ENCODE measurements around the gene ALOX5. TPM values are rescaled to one million over a fixed set of nuclear protein-coding genes. Genes with fewer than 3 reads are reported as not detected.

ALOX5 gene
- total and polyA plus RNA-seq, 5 experiments from 2014 or later, result 0.29 to 12.7 (median 1.8) TPM

GRCh38 chr10:45422207-45422865 lies 48.3 kb downstream of the ALOX5 start:
- peak overlapping the region; percentile 86 to 99 (median 98) for H3K27ac Mint-ChIP-seq
- H3K9me3 Mint-ChIP-seq, result no peaks in the 10 kb centered on the region
- peak overlapping the region in 6 of 10 donors; percentile 2 to 38 (median 20) for H3K4me3 Mint-ChIP-seq
- no peaks in the 10 kb centered on the region for H3K27me3 Mint-ChIP-seq
- peaks cover 44 to 82% (median 72%) of the 10 kb centered on the region in 4 donors for H3K4me1 Mint-ChIP-seq
- ATAC-seq, result peak in 1 of 2 donors; percentile 24
- POLR2A ChIA-PET, result interaction anchor here (3.5 to 4.7 kb wide), 2 partner anchors 8 to 12 kb away, joined by 20 to 38 read pairs; no protein-coding TSS in a partner anchor
- H3K36me3 Mint-ChIP-seq, result no peaks in the 10 kb centered on the region
- DNase-seq, result peak in 2 of 10 donors; percentile 21 to 33

GRCh38 chr10:45422866-45423659 lies 49.0 kb downstream of the ALOX5 start:
- ATAC-seq (no peak), DNase-seq (no peak)
- H3K27me3 Mint-ChIP-seq, result no peaks in the 10 kb centered on the region
- H3K4me1 Mint-ChIP-seq, result peaks cover 42 to 77% (median 67%) of the 10 kb centered on the region in 4 donors
- H3K4me3 Mint-ChIP-seq, result peak overlapping the region in 2 of 10 donors; percentile 13 to 36
- H3K27ac Mint-ChIP-seq, result peak overlapping the region; percentile 8 to 99 (median 96)
- no peaks in the 10 kb centered on the region for H3K9me3 Mint-ChIP-seq
- POLR2A ChIA-PET, result interaction anchor here (0.8 to 4.7 kb wide), 2 partner anchors 10 to 11 kb away, joined by 3 to 38 read pairs; no protein-coding TSS in a partner anchor
- H3K36me3 Mint-ChIP-seq, result no peaks in the 10 kb centered on the region

- Mint-ChIP-seq H3K27me3 (no peaks in the 10 kb centered on the region), H3K4me1 (peaks cover 34 to 67% (median 61%) of the 10 kb centered on the region in 4 donors), H3K27ac (peak overlapping the region in 7 of 10 donors; percentile 41 to 96 (median 69)), H3K9me3 (no peaks in the 10 kb centered on the region), H3K36me3 (no peaks in the 10 kb centered on the region), H3K4me3 (no peak overlapping the region)
- POLR2A ChIA-PET, result interaction anchor here (0.8 kb wide), 1 partner anchor 9 kb away, joined by 3 read pairs; no protein-coding TSS in a partner anchor
- ATAC-seq (no peak), DNase-seq (no peak)
These were observed 50.0 kb downstream of the ALOX5 start for GRCh38 chr10:45423976-45424499.

GRCh38 chr10:45424668-45425404 lies 50.8 kb downstream of the ALOX5 start:
- no peaks in the 10 kb centered on the region for H3K36me3 Mint-ChIP-seq
- H3K4me3 Mint-ChIP-seq, result no peak overlapping the region
- POLR2A ChIA-PET, result interaction anchor here (0.7 kb wide), 1 partner anchor 10 kb away, joined by 4 read pairs; no protein-coding TSS in a partner anchor
- H3K4me1 Mint-ChIP-seq, result peaks cover 27 to 59% (median 53%) of the 10 kb centered on the region in 4 donors
- no peaks in the 10 kb centered on the region for H3K9me3 Mint-ChIP-seq
- H3K27ac Mint-ChIP-seq, result peak overlapping the region in 3 of 10 donors; percentile 15 to 32 (median 22)
- DNase-seq (no peak), ATAC-seq (no peak)
- H3K27me3 Mint-ChIP-seq, result no peaks in the 10 kb centered on the region

GRCh38 chr10:45425621-45426563 lies 51.9 kb downstream of the ALOX5 start:
- peaks cover 22 to 48% (median 42%) of the 10 kb centered on the region in 4 donors for H3K4me1 Mint-ChIP-seq
- H3K9me3 Mint-ChIP-seq, result no peaks in the 10 kb centered on the region
- ATAC-seq (no peak), DNase-seq (no peak)
- POLR2A ChIA-PET, result interaction anchor here (1.1 kb wide), 1 partner anchor 9 kb away, joined by 3 read pairs; no protein-coding TSS in a partner anchor
- H3K27ac Mint-ChIP-seq, result peak overlapping the region in 7 of 10 donors; percentile 32 to 69 (median 57)
- H3K4me3 Mint-ChIP-seq, result no peak overlapping the region
- H3K27me3 Mint-ChIP-seq, result no peaks in the 10 kb centered on the region
- H3K36me3 Mint-ChIP-seq, result no peaks in the 10 kb centered on the region

- POLR2A ChIA-PET, result no interaction called here
- Mint-ChIP-seq H3K4me1 (peaks cover 10 to 34% (median 27%) of the 10 kb centered on the region in 4 donors), H3K9me3 (no peaks in the 10 kb centered on the region), H3K36me3 (no peaks in the 10 kb centered on the region), H3K4me3 (no peak overlapping the region), H3K27ac (no peak overlapping the region), H3K27me3 (no peaks in the 10 kb centered on the region)
- ATAC-seq, result no peak
- no peak for DNase-seq
These were observed 53.4 kb downstream of the ALOX5 start for GRCh38 chr10:45427262-45427969.

GRCh38 chr10:45427970-45428366 lies 54.0 kb downstream of the ALOX5 start:
- POLR2A ChIA-PET, result no interaction called here
- Mint-ChIP-seq H3K27me3 (no peaks in the 10 kb centered on the region), H3K4me3 (no peak overlapping the region), H3K27ac (no peak overlapping the region), H3K4me1 (peaks cover 12 to 34% (median 27%) of the 10 kb centered on the region in 4 donors), H3K9me3 (no peaks in the 10 kb centered on the region), H3K36me3 (no peaks in the 10 kb centered on the region)
- no peak for DNase-seq
- ATAC-seq, result no peak

- peak overlapping the region in 1 of 10 donors; percentile 78 for H3K27ac Mint-ChIP-seq
- no peaks in the 10 kb centered on the region for H3K9me3 Mint-ChIP-seq
- POLR2A ChIA-PET, result interaction anchor here (3.3 kb wide), 1 partner anchor 8 kb away, joined by 20 read pairs; no protein-coding TSS in a partner anchor
- no peak overlapping the region for H3K4me3 Mint-ChIP-seq
- H3K27me3 Mint-ChIP-seq, result no peaks in the 10 kb centered on the region
- H3K36me3 Mint-ChIP-seq, result no peaks in the 10 kb centered on the region
- ATAC-seq, result no peak
- peaks cover 17 to 37% (median 30%) of the 10 kb centered on the region in 4 donors for H3K4me1 Mint-ChIP-seq
- DNase-seq, result no peak
These were observed 54.8 kb downstream of the ALOX5 start for GRCh38 chr10:45428611-45429510.

- DNase-seq (no peak), ATAC-seq (no peak)
- no peaks in the 10 kb centered on the region for H3K36me3 Mint-ChIP-seq
- no peak overlapping the region for H3K4me3 Mint-ChIP-seq
- POLR2A ChIA-PET, result interaction anchor here (3.3 kb wide), 1 partner anchor 9 kb away, joined by 20 read pairs; no protein-coding TSS in a partner anchor
- no peaks in the 10 kb centered on the region for H3K9me3 Mint-ChIP-seq
- H3K4me1 Mint-ChIP-seq, result peaks cover 23 to 39% (median 34%) of the 10 kb centered on the region in 4 donors
- H3K27ac Mint-ChIP-seq, result peak overlapping the region in 2 of 10 donors; percentile 15 to 51
- no peaks in the 10 kb centered on the region for H3K27me3 Mint-ChIP-seq
These were observed 55.8 kb downstream of the ALOX5 start for GRCh38 chr10:45429790-45430189.

GRCh38 chr10:45432113-45432512 lies 58.1 kb downstream of the ALOX5 start:
- Mint-ChIP-seq H3K36me3 (no peaks in the 10 kb centered on the region), H3K4me3 (peak overlapping the region in 1 of 10 donors; percentile 70), H3K4me1 (peaks cover 26 to 30% (median 29%) of the 10 kb centered on the region in 4 donors), H3K27ac (peak overlapping the region in 1 of 10 donors; percentile 94), H3K27me3 (no peaks in the 10 kb centered on the region), H3K9me3 (no peaks in the 10 kb centered on the region)
- DNase-seq (no peak), ATAC-seq (no peak)
- POLR2A ChIA-PET, result interaction anchor here (3.8 kb wide), 1 partner anchor 11 kb away, joined by 38 read pairs; no protein-coding TSS in a partner anchor

Data from naive thymus-derived CD8-positive, alpha-beta T cell (primary cell).